GM20431 (cell line): ENCODE measurements around the gene CREBBP.

ENCODE experiments used
- in situ Hi-C: fragments of 300-500 bp; cut with MseI, MboI; formaldehyde crosslinking; loops from one replicate; pipeline ENCODE4 v1.15.0; 2020; ENCODE audit warnings: low sequenced_read_pairs; ENCODE audit not compliant: unreplicated experiment

Gene CREBBP

DNA sequence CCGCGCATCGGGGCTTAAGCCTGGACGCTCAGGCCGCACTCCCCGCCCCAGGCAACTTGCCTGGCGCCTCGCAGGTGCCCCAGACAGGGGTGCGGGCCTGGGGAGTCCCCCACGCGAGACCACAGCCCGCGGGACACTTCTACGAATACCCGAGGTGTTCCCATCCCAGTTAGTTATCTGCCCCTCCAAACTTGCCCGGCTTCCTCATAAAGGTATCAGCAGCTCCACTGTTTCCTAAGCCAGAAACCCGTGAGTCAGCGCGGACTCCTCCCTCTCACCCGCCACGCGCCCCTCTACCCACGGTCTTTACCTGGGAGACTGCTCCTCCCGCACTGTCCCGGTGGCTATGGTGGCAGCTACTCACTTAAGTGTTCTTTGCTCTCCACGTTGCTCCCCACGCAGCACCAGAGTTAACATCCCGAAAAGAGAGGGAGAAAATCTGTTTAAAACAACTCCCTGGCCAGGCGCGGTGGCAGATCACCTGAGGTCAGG lies 1.0 kb upstream of the CREBBP start:
- in situ Hi-C loops: loop anchor here (25.0 kb wide), 1 partner anchor 194 kb away; no protein-coding TSS in a partner anchor

DNA sequence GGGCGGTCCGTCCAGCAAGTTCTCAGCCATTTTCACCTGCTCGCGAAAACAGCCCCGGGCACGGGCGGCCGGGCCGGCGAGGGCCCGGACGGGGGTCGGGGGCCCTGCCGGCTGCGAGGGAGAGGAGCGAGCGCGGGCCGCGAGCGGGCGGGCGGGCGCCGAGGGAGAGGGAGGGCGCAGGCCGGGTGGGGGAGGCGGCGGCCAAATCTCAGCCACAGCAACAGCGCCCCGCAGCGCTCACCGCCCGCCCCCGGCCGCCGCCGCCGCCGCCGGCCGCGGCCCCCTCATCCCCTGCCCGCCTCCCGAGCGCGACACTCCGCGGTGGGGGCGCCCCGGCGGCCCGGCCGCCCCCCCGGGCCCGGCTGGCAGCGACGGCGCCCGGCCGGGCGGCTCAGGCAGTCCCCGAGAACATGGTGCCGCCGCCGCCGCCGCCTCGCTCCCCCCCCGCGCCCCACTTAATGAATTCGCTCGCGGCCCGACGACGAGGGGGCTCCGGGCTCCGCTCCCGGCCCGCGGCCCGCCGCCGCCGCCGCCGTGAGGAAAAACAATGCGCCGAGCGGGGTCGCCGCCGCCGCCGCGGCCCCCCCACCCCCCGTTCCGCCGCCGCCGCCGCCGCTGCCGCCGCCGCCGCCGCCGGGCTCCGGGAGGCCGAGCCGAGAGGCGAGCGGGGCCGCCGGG lies 487 bp downstream of the CREBBP start:
- in situ Hi-C loops: loop anchor here (25.0 kb wide), 1 partner anchor 193 kb away; no protein-coding TSS in a partner anchor

DNA sequence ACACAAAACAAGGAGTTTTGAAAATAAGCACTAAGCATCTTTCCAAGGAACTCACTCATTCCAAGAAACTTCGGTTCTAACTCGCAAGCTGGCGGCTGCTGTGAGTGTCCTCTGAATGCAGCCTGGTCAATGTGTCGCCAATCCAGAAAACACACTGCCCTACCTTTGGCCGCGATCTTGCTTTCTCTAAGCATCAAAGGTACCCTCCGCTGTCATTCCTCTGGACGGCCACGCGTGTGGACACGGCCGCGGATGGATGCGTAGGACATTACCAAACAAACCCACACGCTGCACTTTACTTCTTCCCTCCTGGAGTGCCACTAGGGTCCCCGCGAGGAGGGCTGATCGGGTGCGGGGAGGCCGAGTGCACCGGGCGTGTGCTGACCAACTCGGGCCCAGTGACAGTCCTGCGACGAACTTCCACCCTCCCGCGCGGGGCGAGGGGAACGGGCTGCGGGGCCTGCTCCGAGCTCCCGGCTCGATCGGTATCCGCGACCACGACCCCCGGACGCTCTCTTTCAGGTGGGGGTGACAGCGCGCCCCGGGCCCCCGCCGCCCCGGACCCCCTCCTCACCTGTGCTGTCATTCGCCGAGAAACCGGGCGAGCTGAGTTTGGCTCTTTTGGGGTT lies 1.1 kb downstream of the CREBBP start:
- in situ Hi-C loops: loop anchor here (25.0 kb wide), 1 partner anchor 192 kb away; no protein-coding TSS in a partner anchor

DNA sequence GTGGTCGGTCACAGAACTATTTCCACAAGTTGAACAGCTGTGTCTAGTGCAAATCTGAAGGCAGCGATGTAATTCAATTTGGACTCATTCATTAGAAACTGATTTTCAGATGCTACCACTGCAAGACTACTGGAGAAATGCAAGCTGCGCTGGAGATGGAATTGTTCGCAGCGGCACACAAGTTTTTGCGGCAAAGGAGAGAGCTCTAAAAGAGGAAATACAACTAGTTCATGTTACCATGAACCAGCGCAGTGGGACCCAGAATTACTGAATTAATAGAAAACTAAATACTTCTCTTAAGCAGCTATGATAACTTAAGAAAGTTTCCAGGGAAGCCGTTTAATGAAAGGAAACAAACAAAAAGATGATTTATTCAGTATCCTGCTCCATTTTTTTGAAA lies 1.9 kb downstream of the CREBBP start:
- in situ Hi-C loops: loop anchor here (25.0 kb wide), 1 partner anchor 191 kb away; no protein-coding TSS in a partner anchor

DNA sequence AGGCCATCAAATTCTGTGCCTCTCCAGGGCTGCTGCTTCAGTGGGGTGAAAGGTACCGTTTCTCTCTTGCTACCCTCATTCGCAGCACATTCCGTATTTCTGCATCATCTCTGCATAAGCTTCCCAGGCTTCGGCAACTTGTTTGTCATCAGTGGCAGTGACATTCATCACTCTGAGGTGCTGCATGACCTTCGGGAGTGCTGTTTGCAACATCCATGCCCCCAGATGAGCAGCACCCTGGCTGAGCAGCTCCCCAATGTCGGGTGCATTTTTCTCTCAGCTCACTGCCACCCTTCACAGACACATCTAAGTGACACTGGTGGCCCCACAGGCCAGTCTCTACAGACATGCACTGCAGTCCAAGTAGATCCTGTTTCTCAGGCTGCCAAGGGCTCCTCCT lies 3.8 kb downstream of the CREBBP start:
- in situ Hi-C loops: loop anchor here (25.0 kb wide), 1 partner anchor 189 kb away; no protein-coding TSS in a partner anchor

DNA sequence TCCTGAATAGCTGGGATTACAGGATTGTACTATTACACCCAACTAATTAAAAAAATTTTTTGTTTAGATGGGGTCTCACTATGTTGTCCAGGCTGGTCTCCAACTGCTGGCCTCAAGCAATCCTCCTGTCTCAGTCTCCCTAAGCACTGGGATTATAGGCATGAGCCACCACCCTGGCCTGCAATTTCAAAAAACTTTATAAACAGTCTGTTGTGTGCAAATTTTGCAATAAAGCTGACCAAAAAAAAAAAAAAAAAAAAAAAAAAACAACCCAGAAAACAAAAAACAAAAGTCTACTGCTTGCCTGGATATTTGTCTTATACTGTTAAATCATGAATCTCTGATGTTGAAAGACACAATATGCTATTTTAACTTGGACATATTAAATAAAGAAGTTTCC lies 4.4 kb downstream of the CREBBP start:
- in situ Hi-C loops: loop anchor here (25.0 kb wide), 1 partner anchor 189 kb away; no protein-coding TSS in a partner anchor

DNA sequence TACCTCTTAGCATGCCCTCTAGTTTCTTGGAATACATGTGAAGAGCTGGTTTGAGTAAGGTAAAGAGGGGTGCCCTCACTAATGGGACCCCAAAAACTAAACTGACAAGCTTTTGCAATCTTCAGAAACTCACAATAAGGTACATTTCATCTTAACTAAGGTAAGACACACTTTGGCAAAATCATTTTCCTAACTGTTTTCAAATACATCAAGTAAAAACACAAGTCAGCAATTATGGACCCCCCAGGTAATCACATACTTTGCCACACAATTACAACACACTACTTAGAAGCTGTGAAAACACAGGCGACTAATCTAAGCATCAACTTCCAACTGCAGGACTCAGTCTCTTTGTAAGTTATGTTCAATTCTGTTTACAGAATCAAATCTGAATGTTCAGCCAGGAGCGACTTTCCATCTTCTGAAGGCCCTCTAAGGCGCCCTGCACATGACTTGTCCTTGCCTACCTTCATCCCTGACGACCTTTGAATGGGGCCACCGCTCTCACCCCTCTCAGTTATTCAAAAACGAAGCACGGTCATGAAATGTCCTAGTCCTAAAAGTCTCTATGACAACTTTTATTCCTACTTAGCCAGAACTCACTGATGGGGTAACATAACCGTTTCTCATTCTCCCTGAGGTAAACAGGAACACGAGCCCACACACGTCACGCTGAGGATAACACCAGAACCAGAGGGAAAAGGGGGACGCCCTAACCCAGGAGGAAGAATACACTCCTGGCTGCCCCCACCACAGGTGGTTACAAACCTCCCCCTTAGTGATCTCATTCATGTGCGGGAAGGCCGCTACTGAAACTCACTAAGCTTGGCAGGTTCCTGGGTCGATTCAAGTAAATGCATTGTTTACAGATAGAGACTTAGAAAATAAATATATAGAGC lies 5.5 kb downstream of the CREBBP start:
- in situ Hi-C loops: loop anchor here (25.0 kb wide), 1 partner anchor 188 kb away; no protein-coding TSS in a partner anchor

DNA sequence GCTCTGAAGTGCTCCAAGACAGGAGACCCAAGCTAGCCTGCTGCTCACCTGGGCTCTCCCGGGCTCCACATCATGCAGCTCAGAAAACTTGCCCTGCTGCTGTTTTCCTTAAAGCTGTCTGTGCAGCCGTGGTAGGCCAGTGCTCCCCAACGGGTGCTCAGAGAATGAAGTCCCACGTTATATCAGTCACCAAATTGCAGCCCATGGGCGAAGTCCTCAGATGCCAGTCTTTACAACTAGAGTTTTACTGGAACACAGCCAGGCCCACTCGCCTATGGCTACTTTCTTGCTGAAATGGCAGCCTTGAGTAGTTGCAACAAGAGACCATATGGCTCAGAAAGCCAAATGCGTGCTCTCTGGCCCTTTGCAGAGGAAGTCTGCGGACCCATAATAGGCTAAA lies 6.3 kb downstream of the CREBBP start:
- in situ Hi-C loops: no loop called here

DNA sequence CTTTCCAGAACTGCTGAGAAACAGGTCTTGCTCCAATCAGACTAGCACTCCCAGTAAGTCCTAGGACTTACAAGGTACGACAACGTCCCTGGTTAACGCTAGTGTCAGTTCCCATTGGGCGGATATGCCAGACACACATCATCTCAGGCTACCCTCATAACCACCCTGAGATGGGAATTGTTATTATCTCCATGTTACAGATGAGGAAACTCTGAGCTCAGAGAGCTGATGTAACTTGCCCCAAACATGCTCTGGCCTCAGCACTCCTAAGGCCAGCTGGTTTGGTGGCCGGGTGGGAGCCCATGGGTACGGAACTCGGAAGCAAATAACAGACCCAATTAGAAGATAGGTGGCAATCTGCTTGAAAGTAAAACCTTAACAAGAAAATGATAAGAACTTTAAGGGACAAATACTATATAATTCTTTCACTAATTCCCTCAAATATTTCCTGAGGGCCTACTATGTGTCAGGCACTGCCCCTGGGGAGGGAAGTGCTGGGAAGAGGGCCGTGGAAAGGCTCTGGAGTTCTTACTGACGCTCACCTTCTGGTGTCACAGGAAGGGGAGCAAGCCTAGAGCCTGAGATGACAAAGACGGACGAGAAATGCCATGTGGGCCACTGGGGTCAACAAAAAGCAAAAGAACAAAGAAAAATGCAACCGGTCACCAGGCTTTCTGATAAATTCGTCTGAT lies 6.9 kb downstream of the CREBBP start:
- in situ Hi-C loops: no loop called here

DNA sequence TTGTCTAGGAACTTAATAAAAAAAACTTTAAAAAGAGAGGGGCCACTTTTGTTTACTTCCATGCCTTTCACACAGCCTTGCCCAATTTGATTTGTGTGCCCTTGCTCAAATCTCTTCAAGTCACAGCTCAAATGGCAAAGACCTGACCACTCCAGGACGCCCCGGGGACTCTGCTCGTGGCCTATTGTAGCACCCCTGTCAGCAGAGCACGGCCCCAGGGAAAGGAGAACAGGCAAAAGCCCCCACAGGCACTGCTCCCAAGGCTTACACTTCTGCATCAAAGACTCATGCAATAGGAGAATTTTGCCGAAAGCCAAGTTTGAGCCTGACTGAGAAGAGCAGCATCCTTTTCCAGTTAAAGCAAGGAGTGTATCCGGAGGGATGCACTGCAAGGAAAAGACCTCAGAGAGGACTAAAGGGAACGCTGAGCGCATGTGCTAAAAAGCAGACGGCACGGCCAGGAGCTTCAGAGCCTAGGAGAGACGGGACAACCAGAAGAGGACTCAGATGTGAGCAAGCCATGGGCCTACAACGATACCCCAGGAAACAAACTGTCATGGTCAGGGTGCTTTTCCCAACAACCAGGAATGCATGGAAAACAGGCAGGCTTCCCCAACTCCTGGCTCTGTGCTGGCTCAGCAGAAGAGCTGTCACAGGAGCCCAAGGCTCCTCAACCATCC lies 8.2 kb downstream of the CREBBP start:
- in situ Hi-C loops: no loop called here

DNA sequence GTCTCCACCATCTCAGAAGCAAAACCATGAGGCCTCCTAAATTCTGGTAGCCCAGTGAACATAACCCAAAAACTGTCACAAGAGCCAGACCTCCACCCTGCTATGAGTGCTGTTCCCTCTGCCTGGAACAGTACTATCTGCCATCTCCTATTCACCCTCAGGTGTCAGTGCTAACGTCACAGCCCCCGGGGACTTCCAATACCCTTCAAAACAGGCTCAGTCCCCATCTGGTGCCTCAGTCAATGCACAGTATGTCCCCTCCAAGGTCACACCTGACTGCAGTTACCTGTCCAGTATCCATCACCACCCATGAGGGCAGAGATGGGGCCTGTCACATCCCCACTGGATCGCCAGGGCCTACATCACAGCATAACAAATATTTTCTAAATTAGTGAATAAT lies 11.5 kb downstream of the CREBBP start:
- in situ Hi-C loops: no loop called here

DNA sequence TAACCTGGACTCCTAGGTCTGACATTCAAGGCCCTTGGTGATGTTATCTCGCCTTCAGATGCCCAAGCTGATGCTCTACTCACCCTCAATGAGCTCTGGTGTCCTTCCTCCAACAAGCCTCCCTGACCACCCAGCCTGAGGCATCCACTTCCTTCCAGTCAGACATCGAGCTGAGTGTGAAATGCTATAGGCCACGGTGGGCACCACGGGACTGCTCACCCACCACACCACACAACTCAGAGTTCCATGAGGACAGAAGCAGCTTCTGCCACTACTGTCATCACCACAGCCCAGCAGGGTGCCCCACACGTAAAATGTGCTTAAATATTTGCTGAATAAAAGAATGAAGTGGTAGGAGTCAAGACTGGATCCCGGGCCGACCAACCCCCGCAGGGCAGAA lies 12.0 kb downstream of the CREBBP start:
- in situ Hi-C loops: no loop called here

DNA sequence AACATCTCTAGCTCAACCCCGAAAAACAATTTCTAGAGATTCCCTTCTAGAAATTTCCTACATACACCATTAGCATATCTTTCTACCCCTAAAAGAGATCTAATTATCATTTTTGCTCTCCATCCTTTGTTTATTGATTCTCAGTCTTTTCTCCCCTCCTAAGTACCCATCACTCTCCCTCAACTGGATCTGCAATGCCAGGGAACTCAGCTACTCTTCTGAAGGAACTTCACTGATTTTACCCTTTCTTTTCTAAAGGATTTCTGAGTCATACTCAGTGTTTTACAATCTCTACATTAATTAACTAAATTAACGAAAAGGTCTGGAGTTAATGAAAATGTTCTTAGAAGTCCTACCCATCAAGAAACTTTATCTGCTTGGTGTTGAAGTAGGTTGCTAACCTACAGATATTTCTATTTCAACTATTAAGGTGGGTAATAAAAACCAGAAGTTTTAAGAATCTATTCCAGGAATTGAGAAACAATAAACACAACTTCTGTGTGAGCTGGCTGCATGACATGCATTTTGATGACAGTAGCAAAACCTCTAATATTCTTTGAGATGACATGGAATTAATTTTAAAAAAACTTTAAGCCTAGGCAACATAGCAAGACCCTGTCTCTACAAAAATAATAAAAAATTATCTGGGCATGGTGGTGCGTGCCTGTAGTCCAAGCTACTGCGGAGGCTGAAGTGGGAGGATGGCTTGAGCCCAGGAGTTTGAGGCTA lies 13.6 kb downstream of the CREBBP start:
- in situ Hi-C loops: no loop called here

DNA sequence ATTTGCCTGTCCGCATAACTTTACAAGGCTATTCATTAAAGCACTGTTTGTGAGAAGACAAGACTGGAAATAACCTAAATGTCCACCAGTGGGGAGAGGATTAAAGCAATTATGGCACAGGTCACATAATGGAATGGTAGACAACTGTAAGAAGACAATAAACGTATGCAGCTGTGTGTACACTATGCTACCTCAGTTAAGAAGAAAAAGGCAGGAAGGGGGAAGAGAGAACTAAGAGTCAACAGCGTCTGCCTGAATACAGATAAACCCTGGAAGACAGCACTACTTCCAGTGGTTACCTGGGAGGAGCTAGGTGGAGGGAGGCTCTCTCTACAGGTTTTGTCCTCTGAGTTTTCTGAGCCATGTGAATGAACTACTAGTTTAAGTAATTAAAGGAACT lies 15.3 kb downstream of the CREBBP start:
- in situ Hi-C loops: no loop called here

DNA sequence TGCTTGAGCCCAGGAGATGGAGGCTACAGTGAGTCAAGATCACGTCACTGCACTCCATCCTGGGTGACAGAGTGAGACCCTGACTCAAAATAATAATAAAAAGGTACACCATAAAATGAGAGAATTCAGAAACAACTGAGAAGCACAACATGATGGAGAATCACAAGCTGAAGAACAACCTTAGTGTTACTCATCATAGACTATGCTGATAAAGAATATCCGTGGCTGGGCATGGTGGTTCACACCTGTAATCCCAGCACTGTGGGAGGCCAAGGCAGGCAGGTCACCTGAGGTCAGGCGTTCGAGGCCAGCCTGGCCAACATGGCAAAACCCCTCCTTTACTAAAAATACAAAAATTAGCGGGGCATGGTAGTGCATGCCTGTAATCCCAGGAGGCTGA lies 16.0 kb downstream of the CREBBP start:
- in situ Hi-C loops: no loop called here

DNA sequence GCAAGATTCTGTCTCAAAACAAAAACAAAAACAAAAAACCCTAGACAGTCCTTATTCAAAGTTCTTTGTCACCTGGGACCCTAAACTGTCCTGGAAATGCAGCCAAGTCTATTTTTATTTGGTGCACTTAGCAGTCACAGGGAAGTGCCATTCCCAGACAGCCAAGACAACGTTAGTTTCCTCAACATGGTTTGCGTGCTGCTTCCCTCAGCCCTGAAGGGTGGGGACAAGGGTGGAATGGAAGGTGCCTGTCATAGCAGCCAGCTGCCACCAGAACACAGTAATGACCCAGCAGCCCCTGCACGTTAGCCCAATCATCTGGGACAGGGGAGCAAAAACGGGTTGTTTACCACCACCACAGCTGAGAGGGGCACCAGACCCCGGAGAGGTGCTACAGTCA lies 16.9 kb downstream of the CREBBP start:
- in situ Hi-C loops: no loop called here

DNA sequence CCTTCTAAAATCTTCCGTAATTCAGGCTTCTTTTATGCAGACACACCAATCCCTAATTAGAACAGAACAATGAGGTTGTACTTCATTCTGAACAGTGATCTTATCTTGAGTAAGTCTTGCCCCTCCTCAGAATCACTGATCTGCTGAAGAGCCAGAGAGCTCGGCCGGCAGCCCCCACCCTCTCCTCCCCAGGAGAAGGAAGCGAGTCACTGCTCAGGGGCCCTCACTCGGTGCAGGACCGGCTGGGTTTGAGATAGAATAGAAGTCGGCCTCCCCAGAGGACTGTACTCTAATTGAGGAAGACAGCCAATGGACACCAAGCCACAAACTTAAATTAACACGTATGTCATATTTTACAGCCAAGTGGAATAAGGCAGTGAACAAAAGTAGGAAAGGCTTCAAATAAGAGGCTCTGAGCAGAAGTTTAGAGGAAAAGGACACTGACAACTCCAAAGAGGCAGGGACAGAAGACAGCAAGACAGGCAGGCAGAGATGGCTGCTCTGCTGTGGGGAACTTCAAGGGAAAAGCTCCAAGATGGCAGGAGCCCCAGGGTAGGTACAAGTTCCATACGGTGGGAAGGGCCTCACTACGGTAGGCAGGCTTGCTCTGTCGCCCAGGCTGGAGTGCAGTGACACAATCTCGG lies 18.6 kb downstream of the CREBBP start:
- in situ Hi-C loops: no loop called here

DNA sequence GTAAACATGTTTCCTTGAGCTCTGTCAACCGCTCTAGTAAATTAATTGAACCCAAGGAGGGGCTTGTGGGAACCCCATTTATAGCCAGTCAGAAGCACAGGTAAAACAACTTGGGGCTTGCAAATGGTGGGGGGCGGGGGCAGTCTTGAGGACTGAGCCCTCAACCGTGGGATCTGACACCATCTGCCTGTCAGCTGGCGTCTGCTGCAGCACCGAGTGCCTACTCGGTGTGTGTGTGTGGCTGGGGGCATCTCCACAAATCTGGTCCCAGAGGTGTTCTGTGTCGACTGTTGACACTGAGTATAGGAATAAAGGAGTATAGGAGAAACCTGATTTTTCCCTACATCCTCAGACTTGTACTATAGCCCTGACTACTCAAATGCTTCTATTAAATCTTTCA lies 20.6 kb downstream of the CREBBP start:
- in situ Hi-C loops: no loop called here
